Stimulated activated CD4-positive, alpha-beta T cell treated with anti-CD3 and anti-CD28 coated beads, TNF-alpha, amount 100 ng/mL, for 48 hours (primary cell): Measurements from ENCODE around the gene RAB6A.
"Not testable (repeated sequence)": the region's sequence is repeated elsewhere in the genome, so short reads cannot be mapped to it uniquely, and the experiment has no call there.

ENCODE experiments used
- DNase-seq, 3 donors: peaks; one replicate each; pipeline ENCODE4 v3.0.0-alpha.2; 2020; ENCODE audit warnings: low read depth in 3 of 3

RAB6A gene

DNA sequence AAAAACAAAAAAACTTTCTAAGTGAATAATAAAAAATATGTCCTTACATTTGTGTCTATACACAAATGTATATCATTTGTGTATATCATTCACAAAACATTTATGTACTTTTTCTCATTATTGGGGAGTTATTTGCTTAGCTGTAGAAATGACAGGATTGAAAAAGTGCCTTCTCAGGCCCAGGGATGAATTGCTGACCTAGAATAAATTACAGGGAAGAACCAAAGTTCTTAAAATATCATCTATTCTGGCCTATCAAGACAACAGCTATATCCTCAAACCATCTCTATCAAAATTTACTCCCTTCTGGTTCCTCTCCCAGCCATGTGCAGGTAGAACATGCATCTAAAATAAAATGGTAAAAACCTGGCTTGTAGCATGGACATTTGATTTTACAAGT is 1.9 kb upstream of the RAB6A start:
- no peak for DNase-seq

DNA sequence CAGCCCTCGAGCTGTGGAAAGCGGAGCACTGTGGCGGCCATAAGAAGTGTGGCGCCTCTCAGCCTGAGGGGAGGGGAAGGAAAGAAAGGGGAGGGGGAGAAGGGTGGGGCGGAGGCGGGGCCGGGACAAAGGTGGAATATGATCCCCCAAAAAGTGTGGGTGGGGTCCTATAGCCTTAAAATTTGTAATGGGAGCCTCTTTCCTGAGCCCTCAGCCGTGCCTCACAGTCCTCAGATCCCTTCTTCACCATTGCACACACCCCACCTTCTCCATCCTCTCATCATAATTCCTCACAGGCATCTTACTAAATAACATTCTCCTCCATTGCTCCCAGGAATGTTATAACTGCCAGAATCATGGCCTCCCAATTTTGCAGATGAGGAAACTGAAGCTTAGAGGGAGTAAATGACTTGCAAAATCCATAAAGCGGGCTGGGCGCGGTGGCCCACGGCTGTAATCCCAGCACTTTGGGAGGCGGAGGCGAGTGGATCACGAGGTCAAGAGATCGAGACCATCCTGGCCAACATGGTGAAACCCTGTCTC is 600 bp upstream of the RAB6A start:
- no peak for DNase-seq

DNA sequence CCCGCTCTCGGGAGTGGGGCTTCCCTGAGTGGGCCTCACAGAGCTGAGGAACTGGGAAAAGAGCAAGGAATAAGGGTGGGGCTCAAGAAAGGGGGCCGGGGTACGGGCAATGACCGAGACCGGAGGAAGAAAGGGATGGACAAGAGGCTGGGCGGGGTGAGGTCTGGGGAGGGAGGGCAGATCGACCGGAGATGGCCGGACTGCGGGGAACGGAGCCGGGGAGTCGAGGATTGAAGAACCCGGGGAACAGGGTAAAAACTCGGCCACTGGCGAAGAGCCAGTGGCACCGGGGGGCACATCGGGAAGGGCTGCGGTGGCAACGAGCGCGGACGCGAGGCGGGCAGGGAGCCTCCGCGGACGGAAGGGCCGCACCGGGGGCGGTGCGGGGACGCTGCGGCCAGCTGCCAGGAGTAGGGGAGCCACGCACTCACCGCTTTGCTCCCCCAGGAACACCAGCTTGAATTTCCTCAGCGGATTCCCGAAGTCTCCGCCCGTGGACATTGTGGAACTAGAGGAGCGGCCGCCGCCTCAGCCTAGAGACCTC is 667 bp downstream of the RAB6A start:
- no peak for DNase-seq

DNA sequence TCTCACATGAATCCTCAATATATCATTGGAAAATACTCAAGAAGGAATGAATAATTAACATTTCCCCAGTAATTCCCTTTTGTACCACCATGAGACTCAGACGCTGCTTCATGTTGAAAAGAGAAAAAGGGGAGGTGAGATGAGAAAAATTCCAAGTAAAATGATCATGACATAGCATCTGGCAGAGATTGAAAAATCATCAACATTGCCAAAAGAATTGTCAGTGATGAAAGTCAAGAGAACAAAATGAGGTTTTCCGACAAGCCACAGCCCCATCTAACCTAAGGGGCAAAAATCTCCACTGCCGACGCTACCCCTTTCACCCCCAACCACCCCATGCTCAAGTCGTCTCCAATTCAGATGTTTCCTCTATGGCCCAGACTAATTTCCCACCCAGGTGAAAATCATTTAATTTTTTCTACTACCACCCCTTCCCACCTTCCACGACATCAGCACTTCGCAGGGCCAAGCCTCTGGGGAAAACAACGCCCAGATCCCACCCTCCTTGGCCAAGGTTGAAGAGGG is 1.2 kb downstream of the RAB6A start:
- DNase-seq, result no peak

DNA sequence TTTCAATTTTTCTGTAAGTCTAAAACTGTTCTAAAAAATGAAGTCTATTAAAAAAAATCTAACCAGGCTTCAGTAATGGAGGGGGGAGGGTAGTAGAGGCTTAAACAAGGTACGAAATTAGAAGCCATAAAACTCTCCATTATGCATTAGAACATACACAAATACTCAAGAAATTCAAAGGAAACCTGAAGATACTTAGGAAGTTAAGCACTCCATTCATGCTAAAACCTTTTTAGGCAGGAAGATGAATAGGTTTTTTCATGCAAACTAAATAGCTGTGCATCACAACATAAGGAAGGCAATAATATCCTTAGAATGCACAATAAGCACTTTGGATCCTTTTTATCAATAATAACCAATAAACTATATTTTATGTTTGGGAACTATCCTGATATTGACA is 2.4 kb downstream of the RAB6A start:
- no peak for DNase-seq

DNA sequence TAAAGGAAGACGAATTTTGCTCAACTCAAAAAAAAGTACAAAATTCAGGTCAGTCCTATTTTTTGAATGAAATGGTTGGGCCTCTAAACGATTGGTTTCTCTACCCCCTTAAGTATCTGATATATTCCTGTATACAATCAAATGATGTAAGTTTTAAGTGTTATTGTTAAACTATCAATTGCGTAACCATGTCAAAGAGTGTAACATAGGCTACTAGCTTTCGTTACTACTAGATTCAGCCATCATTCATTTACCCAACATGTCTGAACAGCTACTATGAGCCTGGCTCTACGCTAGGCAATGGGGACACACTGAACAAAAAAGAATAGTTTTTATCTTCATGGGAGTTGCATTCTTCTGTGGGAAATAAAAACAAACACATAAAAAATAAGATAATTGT is 3.3 kb downstream of the RAB6A start:
- no peak for DNase-seq

DNA sequence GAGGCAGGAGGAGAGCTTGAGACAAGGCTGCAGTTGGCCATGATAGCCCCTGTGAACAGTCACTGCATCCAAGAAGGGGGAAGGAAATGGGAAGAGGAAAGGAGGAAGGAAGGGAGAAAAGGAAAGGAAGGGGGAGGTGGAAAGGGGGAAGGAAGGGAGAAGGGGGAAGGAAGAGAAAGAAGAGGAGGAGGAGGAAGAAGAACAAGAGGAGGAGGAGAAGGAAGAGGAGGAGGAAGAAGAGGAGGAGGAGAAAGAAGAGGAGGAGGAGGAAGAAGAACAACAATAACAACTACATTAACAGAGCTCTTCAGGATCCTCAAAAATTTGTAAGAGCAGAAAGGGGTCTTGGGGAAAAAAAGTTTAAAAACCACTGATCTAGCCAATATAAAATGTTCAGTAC is 5.2 kb downstream of the RAB6A start:
- no peak for DNase-seq

DNA sequence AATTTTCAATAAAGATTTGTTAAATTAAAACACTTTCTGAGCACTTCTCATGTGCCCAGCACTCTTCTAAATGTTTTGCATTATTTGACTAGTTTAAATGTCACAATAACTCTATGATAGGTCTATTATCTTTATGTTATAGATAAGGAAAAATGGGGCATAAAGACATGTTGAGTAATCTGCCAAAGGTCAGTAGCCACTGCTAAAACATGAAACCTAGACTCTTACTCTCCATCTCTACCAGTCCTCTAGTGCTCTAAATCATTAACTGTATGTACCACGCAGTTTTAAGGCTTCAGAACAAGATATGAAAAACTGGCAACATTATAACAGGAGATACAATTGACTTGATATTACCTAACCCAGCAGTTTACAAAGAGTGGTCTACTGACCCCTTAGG is 6.9 kb downstream of the RAB6A start:
- no peak for DNase-seq

DNA sequence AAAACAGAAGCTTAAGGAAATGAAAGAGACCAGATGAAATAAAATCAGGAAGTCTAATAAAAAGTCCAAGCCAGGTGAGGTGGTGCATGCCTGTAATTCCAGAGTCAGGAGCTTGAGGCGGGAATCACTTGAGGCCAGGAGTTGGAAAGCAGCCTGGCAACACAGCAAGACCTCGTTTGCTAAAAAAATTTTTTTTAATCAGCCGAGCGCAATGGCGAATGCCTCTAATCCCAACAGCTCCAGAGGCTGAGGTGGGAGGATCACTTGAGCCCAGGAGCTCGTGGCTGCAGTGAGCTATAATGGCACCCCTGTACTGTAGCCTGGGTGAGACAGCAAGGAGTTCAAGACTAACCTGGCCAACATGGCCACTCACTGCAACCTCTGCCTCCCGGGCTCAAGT is 8.0 kb downstream of the RAB6A start:
- no peak for DNase-seq

DNA sequence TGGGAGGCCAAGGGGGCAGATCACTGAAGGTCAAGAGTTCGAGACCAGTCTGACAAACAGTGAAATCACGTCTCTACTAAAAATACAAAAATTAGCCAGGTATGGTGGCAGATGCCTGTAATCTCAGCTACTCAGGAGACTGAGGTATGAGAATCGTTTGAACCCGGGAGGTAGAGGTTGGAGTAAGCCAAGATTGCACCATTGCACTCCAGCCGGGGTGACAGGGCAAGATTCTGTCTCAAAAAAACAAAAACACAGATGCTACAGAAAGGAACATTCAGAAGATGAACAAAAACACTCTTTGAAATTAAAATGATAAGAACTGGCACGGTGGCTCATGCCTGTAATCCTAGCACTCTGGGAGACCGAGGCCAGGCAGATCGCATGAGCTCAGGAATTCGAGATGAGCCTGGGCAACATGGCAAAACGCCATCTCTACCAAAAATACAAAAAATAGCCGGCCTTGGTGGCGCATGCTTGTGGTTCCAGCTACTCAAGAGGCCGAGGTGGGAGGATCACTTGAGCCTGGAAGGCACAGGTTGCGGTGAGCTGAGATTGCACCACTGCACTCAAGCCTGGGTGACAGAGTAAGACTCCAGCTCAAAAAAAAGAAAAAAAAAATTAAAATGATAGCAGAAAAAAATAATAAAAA is 8.5 kb downstream of the RAB6A start:
- no peak for DNase-seq

DNA sequence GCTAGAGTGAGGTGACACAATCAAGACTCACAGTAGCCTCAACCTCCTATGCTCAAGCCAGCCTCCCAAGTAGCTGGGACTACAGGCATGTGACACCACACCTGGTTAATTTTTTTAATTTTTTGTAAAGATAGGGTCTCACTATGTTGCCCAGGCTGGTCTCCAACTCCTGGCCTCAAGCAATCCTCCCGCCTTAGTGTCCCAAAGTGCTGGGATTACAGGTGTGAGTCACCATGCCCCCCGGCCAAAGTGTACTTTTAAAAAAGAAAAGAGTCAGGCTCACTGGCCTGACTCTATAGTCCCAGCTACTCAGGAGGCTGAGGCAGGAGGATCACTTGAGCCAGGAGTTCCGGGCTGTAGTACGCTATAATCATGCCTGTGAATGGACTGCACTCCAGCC is 10.0 kb downstream of the RAB6A start:
- DNase-seq, result not testable (repeated sequence)

DNA sequence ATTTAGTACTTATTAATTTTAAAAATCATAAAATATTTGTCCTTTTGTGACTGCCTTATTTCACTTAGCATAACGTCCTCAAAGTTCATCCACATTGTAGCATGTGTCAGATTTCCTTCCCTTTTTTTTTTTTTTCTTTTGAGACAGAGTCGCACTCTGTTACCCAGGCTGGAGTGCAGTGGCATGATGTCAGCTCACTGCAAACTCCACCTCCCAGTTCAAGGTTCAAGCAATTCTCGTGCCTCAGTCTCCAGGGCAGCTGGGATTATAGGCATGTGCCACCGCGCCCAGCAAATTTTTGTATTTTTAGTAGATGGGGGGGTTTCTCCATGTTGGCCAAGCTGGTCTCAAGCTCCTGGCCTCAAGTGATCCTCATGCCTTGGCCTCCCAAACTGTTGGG is 10.6 kb downstream of the RAB6A start:
- DNase-seq, result no peak

DNA sequence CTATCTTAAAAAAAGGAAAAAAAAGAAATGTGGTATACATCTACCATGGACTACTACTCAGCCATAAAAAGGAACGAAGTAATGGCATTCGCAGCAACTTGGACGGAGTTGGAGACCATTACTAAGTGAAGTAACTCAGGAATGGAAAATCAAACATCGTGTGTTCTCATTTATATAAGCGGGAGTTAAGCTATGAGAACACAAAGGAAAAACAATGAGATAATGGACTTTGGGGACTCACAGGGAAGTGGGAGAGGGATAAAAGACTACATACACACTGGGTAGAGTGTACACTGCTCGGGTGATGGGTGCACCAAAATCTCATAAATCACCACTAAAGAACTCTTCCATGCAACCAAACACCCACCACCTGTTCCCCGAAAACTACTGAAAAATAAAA is 11.8 kb downstream of the RAB6A start:
- no peak for DNase-seq

DNA sequence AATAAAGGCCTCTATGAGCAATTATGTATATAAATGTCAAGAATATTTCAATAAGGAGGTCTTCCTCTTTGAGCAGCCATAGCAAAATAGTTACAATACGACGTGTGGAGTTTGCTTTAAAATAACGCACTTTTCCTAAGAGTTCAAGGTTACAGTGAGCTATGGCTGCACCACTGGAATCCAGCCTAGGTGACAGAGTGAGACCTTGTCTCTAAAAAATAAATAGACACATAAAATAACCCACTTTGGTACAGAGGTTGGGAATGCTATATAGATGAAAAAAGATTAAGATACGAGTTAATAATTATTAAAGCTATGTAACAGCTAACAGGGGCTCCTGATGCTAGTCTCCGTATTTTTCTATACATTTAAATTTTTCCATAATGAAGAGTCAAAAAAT is 12.6 kb downstream of the RAB6A start:
- no peak for DNase-seq

DNA sequence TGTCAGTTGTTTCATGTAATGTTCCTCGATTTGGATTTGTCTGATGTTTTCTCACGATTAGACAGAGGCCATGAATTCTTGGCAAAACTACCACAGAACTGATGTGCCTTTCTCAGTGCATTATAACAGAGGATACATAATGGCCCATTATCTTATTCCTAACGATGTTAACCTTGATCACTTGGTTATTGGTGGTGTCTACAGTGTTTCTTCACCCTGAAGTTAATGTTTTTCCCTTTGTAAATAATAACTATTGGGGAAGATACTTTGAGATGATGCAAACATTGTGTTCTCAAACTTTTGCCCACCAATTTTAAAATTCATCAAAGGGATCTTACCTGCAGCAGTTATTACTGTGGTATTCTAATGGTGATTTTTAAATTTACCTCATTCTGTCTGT is 13.1 kb downstream of the RAB6A start:
- DNase-seq, result no peak

DNA sequence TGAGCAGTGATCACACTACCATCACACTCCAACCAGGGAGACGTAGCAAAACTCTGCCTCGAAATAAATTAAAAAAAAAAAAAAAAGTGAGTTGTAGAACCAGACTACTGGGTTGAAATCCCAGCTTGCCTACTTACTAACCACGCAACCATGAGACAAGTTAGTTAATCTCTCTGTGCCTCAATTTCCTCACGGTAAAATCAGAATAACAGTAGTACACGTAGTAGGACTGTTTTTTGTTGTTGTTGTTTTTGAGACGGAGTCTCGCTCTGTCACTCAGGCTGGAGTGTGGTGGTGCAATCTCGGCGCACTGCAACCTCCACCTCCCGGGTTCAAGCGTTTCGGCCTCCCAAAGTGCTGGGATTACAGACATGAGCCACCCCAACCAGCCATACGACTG is 14.2 kb downstream of the RAB6A start:
- DNase-seq, result no peak

DNA sequence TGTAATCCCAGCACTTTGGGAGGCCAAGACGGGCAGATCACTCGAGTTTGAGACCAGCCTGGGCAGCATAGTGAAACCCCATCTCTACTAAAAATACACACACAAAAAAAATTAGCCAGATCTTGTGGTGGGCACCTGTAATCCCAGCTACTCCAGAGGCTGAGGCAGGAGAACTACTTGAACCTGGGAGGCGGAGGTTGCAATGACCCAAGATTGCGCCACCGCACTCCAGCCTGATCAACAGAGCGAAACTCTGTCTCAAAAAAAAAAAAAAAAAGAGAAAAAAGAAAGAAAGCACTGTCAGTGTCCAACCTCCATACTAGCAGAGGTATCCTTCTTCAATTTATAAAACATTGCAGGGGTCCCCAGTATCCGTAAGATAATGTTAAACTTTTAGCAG is 17.8 kb downstream of the RAB6A start:
- DNase-seq, result no peak

DNA sequence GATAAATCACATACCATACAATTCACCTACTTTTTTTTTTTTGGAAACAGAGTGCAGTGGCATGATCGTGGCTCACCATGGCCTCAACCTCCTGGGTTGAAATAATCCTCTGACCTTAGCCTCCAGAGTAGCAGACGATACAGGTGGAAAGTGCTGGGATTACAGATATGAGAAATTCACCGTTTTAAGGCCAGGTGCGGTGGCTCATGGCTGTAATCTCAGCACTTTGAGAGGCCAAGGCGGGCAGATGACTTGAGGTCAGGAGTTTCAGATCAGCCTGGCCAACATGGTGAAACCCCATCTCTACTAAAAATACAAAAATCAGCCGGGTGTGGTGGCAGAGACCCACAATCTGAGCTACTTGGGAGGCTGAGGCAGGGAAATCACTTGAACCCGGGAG is 24.9 kb downstream of the RAB6A start:
- not testable (repeated sequence) for DNase-seq

DNA sequence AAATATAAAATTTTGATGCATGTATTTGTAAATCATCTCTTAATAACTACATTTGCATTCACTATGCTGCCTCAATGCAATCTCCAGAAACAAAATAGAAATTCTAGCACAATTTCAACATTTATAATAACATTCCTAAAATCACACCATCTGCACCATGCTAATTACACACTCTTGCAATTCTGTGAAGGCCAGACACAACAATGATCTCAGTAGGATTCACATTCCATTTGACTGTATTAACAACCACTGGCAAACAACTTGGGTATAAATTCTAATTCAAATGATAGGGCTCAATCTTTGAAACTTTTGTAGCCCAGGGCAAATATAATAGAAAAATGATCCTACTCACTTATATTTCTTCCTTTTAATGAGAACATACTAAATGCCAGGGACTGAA is 25.9 kb downstream of the RAB6A start:
- DNase-seq, result no peak

DNA sequence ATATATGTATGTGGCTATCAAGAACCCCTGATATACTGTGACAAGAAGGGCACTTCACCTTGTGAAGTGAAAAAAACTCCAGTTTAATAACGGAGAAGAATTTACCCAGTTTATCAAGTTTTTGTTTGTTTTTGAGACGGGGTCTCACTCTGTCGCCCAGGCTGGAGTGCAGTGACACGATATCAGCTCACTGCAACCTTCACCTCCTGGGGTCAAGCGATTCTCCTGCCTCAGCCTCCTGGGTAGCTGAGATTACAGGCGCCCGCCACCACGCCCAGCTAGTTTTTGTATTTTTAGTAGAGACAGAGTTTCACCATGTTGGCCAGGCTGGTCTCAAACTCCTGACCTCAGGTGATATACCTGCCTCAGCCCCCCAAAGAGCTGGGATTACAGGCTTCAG is 26.9 kb downstream of the RAB6A start:
- not testable (repeated sequence) for DNase-seq

DNA sequence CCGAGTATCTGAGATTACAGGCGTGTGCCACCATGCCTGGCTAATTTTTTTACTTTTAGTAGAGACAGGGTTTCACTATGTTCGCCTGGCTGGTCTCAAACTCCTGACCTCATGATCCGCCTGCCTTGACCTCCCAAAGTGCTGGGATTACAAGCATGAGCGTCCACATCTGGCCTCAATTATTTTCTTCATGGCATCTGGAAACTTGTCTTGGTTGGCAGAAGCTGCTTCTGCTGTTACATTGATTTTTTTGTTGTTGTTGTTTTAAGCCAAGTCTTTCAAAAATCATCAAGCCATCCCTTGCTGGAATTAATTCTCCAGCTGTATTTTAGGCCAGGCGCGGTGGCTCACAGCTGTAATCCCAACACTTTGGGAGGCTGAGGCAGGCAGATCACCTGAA is 27.9 kb downstream of the RAB6A start:
- DNase-seq, result not testable (repeated sequence)

DNA sequence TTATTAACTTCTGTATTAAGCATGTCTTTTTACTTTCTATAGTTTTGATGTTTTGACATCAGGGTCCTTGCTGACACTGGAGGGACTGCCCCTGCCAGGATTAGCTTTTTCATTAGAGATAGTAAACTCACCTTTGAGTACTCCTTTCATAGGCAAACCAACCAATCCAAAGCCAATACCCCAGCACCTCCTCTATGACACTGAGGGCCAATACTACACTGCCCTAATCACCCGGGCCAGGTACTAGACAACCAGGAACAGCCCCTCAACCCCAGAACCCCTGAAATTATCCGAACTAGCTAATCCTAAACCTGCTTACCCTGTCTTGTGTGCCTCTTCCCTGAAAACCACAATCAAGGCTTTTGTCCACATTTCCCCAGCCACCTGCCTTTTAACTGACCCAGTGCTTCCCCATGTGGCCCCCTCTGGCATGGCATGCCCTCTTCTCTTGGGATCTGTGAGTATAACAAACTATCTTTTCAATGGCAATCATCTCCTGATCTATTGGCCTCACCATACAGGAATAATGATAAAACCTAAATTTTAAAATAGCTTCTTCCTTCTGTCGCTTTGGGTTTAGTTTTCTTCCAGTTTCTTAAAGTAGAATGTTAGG is 31.2 kb downstream of the RAB6A start:
- no peak for DNase-seq

DNA sequence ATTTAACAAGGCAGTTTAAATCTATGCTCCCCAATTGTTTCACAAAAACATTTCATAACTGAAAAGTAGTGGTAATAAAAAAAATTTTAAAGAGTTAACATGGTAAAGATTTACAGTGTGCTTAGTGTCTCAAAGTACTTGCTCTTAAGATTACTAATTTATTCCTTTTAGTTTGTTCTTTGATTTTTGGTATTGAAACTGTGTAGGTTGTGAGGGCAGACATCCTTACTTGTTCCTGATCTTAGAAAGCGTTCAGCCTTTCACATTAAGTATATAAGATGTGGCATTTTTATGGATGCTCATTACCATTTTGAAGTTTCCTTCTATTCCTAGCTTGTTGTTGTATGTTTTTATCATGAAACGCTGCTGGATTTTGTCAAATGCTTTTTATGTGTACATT is 32.9 kb downstream of the RAB6A start:
- DNase-seq, result no peak
